ENCODE measurements around the gene TTK. TPM values are rescaled to one million over a fixed set of nuclear protein-coding genes. Genes with fewer than 3 reads are reported as not detected.

The TTK gene
- total RNA-seq, 1 experiment from 2014 or later, result 46.3 TPM

DNA sequence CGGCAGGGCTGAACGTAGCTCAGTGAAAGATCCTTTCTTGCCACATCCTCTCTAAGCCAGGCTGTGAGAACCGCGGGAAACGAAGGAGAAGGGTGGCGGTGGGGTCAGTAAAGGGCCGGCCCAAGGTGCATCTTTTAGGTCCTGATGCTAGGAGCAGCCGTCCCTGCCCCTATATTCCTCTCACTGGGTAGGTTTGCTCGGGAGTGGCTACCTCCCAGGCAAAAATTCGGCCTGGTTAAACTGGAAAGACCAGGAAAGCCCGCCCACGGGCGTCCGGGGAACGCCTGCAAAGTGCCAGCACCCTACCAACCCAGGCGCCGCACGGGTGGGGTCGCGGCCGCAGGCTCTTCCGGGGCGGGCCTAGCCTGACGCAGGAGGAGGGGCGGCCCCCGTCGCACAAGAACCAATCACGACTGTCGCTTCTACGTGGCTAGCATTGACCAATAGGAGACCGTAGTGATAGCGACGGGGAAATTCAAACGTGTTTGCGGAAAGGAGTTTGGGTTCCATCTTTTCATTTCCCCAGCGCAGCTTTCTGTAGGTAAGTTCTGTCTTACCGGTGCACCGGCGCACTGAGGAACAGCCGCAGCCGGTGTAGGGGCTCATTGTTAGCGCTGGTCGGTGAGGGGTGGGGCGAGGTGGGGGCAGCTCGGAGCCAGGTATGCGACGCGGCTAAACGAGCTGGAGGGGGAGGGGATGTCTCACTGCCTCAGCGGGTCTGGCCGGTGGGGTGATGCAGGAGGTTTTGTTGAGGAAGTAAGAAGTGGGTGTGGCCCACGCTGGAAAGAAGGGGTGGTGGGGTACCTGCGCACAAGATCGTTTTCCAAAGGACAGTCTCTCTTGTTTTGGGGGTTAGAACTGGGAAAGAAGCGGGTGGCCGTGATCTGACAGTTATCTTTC lies at the start of gene TTK (continued):
- TF ChIP-seq, protein P1, sequence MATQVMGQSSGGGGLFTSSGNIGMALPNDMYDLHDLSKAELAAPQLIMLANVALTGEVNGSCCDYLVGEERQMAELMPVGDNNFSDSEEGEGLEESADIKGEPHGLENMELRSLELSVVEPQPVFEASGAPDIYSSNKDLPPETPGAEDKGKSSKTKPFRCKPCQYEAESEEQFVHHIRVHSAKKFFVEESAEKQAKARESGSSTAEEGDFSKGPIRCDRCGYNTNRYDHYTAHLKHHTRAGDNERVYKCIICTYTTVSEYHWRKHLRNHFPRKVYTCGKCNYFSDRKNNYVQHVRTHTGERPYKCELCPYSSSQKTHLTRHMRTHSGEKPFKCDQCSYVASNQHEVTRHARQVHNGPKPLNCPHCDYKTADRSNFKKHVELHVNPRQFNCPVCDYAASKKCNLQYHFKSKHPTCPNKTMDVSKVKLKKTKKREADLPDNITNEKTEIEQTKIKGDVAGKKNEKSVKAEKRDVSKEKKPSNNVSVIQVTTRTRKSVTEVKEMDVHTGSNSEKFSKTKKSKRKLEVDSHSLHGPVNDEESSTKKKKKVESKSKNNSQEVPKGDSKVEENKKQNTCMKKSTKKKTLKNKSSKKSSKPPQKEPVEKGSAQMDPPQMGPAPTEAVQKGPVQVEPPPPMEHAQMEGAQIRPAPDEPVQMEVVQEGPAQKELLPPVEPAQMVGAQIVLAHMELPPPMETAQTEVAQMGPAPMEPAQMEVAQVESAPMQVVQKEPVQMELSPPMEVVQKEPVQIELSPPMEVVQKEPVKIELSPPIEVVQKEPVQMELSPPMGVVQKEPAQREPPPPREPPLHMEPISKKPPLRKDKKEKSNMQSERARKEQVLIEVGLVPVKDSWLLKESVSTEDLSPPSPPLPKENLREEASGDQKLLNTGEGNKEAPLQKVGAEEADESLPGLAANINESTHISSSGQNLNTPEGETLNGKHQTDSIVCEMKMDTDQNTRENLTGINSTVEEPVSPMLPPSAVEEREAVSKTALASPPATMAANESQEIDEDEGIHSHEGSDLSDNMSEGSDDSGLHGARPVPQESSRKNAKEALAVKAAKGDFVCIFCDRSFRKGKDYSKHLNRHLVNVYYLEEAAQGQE (IDR thresholded peaks at IDR 0.05; ENCODE audit: low read depth), result no peak
- TF ChIP-seq YY1 (IDR thresholded peaks at IDR 0.05; ENCODE audit: extremely low read depth, insufficient replicate concordance, low read depth, low read length) (no peak), TCF7L2 (IDR thresholded peaks at IDR 0.05; ENCODE audit: borderline replicate concordance, extremely low read depth, insufficient read depth, insufficient read length) (no peak), CBX3 (IDR thresholded peaks at IDR 0.05; ENCODE audit: low read depth) (no peak), SIN3A (IDR thresholded peaks at IDR 0.05; ENCODE audit: low read depth) (peak; percentile 96)

DNA sequence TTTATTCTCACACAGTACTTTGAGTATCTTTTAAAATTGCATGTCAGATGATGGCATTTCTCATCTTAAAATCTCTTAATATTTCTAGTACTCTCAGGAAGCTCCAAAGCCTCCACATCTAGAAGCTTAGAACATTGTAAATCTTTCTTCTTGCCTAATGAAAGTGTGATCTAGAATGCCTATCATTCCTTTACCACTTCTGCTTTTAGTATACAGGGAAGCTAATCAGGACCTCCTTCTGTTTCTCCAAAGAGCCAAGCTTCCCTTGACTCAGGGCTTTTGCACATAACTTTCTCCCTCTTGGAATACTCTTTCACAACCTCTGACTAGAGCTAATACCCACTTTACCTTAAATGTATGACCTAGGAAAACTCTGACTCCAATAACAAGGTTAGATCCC lies 49.6 kb upstream of the TTK start:
- Histone ChIP-seq H3K36me3 (ENCODE audit: control insufficient read depth in 1 of 2, insufficient read depth in 2 of 2, low read length in 2 of 2) (no peaks in the 10 kb centered on the region), H3K27me3 (ENCODE audit: insufficient read depth, low read length) (no peaks in the 10 kb centered on the region), H3K9ac (ENCODE audit: low read length) (no peak overlapping the region), H3K4me3 (replicated peaks in 1 of 2; ENCODE audit: low read depth in 1 of 2, low read length in 2 of 2) (no peak overlapping the region), H2AFZ (ENCODE audit: low read depth, low read length, poor library complexity, severe bottlenecking) (no peak overlapping the region), H4K20me1 (ENCODE audit: insufficient read depth) (no peaks in the 10 kb centered on the region), H3K79me2 (ENCODE audit: insufficient read depth, low read length) (no peaks in the 10 kb centered on the region), H3K4me1 (ENCODE audit: control insufficient read depth in 1 of 2, insufficient read depth in 2 of 2, low read length in 2 of 2) (no peaks in the 10 kb centered on the region), H3K9me2 (ENCODE audit: insufficient read depth) (no peaks in the 10 kb centered on the region), H3K27ac (ENCODE audit: low read depth, low read length) (no peak overlapping the region), H3K9me3 (ENCODE audit: control insufficient read depth in 1 of 2, insufficient read depth in 1 of 2, low read depth in 1 of 2, low read length in 2 of 2) (no peaks in the 10 kb centered on the region), H3K4me2 (ENCODE audit: low read length) (no peak overlapping the region)
- BruUV-seq (replicated peaks), result no TSS peak
- ATAC-seq (no peak), DNase-seq (ENCODE audit: low read depth, low spot score) (no peak)
- intact Hi-C loops (cut with micrococcal nuclease), result loop anchor here (5.0 kb wide), 1 partner anchor 87 kb away; no protein-coding TSS in a partner anchor
- TF ChIP-seq, protein P2, sequence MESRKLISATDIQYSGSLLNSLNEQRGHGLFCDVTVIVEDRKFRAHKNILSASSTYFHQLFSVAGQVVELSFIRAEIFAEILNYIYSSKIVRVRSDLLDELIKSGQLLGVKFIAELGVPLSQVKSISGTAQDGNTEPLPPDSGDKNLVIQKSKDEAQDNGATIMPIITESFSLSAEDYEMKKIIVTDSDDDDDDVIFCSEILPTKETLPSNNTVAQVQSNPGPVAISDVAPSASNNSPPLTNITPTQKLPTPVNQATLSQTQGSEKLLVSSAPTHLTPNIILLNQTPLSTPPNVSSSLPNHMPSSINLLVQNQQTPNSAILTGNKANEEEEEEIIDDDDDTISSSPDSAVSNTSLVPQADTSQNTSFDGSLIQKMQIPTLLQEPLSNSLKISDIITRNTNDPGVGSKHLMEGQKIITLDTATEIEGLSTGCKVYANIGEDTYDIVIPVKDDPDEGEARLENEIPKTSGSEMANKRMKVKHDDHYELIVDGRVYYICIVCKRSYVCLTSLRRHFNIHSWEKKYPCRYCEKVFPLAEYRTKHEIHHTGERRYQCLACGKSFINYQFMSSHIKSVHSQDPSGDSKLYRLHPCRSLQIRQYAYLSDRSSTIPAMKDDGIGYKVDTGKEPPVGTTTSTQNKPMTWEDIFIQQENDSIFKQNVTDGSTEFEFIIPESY (IDR thresholded peaks at IDR 0.05; ENCODE audit: extremely low read depth, insufficient replicate concordance, low read length), result no peak
- TF ChIP-seq EZH2 (IDR thresholded peaks at IDR 0.05), result no peak
- TF ChIP-seq, protein P3, sequence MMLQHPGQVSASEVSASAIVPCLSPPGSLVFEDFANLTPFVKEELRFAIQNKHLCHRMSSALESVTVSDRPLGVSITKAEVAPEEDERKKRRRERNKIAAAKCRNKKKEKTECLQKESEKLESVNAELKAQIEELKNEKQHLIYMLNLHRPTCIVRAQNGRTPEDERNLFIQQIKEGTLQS (IDR thresholded peaks at IDR 0.05), result no peak
- no peak for TF ChIP-seq CEBPB (IDR thresholded peaks at IDR 0.05; ENCODE audit: low read depth)
- no peak for TF ChIP-seq EGR1 (IDR thresholded peaks at IDR 0.05; ENCODE audit: low read depth)
- no peak for TF ChIP-seq POLR2AphosphoS5 (IDR thresholded peaks at IDR 0.05; ENCODE audit: low read depth, low read length)
- no peak for TF ChIP-seq POLR2A (IDR thresholded peaks at IDR 0.05; ENCODE audit: borderline replicate concordance, extremely low read depth, insufficient read depth, insufficient read length)
- TF ChIP-seq RAD21 (IDR thresholded peaks at IDR 0.05; ENCODE audit: low read depth), result no peak
- TF ChIP-seq ZFX (IDR thresholded peaks at IDR 0.05), result no peak
- ChIA-PET POLR2A (no interaction called here), RAD21 (ENCODE audit: low non-redundant PET in 1 of 2, low total read pairs in 2 of 2, uncharacterized antibody in 2 of 2, unreplicated experiment in 2 of 2) (no interaction called here), CTCF (no interaction called here)
